ENCODE measurements around the gene TPPP.

TPPP gene

DNA sequence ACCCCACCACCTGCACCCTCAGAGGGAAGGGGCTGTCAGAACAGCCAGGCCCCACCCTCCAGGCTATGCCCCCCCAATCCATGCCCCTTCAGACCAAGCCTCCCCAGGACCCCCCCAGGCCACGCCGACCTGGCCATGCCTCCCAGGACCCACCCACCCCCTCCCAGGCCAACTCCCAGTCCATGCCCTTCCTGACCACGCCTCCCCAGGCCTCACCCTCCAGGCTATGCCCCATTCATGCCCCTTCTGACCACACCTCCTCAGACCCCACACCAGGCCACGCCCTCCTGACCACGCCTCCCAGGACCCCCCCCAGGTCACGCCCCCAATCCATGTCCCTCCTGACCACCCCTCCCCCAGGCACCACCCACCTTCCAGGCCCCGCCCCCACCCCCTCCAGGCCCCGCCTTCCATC lies 27.6 kb downstream of the TPPP start:
- no peak for DNase-seq (ENCODE audit: low spot score)

DNA sequence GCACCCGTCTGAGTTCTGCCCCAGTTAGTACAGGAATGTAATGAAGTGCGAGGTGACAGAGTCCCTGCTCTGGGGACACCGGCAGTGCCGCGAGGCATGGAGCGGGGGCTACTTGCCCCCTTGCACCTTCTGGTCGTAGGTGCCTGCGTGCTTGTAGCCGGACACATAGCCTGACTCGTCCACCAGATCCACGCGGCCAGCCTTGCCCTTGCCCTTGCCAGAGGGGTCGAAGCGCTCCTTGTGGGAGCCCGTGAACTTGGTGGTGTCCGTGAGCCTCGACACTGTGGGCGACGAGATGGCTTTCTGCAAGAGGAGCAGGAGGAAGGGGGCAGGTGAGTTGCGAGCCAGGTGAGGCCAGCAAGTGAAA lies 28.2 kb downstream of the TPPP start:
- no peak for DNase-seq (ENCODE audit: low spot score)

DNA sequence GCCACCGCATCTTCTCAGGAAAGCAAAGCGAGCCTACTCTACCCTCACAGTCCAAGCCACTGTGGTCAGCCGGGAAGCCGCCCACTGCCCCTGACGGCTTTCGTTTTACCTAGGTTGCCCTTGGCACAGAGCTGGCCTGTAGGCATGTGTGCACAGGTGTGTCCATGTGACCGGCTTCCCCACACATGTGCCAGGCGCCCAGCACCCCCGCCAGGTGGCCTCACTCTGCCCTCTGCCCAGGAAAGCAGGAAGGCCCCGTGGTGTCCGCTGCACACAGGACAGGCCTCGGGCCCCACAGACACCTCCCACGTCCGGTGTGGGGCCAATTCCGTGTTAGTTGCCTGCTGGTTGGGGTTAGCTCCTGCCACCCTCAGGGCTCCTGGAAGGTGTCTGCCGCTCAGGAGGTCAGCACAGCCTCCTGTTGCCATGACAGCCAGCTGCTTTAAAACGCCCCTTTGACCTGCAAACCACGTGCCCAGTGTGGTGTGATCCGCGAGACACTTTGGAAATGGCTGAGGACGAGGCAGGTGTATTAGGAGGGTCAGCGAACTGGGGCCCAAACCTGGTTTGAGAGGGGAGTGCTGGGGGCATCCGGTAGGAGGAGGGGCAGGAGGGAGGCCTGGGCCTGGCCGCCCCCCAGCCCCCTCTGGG lies 28.7 kb downstream of the TPPP start:
- no peak for DNase-seq (ENCODE audit: low spot score)

- DNase-seq (ENCODE audit: low spot score): no peak
These were observed 29.5 kb downstream of the TPPP start for GRCh38 chr5:663436-664342.

- DNase-seq (ENCODE audit: low spot score): no peak
These were observed 30.3 kb downstream of the TPPP start for GRCh38 chr5:662751-663435.

GRCh38 chr5:661891-662750 lies 31.0 kb downstream of the TPPP start:
- DNase-seq (ENCODE audit: low spot score): no peak

DNA sequence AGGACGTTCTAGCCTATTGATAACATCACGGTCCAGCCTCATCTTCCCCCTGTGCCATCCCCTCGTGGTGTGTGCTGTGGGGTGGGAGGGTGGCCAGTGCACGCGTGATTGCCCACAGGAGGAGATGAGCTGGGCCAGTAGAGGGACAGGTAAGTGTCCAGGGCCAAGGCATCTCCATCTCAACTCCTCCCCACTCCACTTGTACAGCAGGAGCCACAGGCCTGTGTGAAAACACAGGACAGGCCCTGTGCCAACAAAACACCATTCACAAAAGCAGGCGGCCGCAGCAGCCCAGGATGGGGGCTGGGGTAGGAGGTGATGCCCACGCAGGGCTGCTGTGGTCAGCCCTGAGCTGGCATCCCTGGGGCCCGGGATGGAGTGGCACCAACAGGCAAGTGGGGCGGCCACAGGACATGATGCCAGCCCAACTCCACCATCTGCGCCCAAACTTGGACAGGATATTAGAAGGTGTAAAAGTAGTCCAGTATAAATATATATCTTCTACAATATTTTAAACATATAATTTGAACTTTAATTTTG lies 32.6 kb downstream of the TPPP start:
- no peak for DNase-seq (ENCODE audit: low spot score)

- no peak for DNase-seq (ENCODE audit: low spot score)
These were observed 33.5 kb downstream of the TPPP start for GRCh38 chr5:659496-660263.

GRCh38 chr5:658103-658502 lies 35.0 kb downstream of the TPPP start:
- DNase-seq (ENCODE audit: low spot score): no peak

DNA sequence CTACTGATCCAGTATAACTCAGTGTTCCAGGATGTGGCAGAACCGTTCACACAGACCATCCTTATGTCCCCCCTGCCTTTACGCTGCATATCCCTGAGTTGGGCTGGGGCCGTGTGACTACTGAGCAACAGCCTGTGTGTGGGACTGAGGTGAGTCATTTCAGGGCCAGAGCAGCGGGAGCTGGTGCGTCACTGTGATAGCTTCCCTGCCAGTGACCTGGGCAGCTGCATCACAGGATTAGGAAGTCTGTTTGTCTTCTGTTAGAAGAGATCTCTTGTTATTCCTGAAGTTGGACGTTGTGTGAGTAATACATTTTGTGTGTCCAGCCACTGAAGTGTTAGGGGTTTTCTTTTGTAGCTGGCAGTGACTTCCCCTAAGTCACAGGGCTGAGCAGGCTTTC lies 35.6 kb downstream of the TPPP start:
- DNase-seq (ENCODE audit: low spot score): peak; percentile 75

DNA sequence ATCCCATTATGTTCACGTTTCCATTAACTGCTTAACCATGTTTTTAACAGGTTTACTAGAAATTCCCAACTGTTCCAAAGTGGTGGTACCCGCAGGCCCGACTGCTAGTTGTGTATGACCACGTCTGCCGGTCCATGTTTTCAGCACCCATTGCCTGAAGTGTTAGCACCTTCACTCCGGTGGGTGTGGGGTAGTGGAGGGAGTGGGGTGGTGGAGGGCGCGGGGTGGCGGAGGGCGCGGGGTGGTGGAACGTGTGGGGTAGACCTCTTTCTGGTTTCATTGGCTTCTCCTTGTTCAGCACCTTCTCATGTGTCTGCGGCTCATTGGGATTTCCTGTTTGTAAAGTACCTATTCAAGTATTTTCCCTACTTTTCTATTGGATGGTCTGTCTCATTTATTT lies 37.7 kb downstream of the TPPP start:
- no peak for DNase-seq (ENCODE audit: low spot score)

DNA sequence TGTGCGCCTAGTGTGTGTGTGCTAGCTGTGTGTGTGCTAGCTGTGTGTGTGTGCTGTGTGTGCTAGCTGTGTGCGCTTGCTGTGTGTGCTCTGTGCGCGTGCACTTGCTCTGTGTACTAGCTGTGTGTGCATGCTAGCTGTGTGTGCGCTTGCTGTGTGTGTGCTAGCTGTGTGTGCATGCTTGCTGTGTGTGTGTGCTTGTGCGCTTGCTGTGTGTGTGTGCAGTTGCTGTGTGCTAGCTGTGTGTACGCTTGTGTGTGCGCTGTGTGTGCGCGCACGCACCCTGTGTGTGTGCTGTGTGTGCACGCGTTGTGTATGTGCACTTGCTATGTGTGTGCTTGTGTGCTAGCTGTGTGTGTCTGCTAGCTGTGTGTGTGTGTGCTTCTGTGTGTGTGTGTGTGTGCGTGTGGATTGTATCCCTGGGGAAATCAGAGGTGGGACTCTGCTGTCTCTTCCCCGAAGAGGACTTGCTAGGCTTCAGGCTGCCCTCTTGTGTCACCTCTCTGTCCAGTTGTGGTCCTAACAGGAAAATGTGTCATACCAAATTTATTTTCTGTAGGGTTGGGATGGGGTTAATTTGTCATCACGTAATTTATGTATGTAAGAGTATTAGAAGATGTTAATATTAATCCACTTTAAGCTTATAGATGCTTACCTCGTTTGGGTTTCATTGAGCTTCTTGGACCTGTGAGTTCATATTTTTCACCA lies 38.9 kb downstream of the TPPP start:
- peak; percentile 44 for DNase-seq (ENCODE audit: low spot score)

GRCh38 chr5:652773-653350 lies 40.3 kb downstream of the TPPP start:
- DNase-seq (ENCODE audit: low spot score): no peak

DNA sequence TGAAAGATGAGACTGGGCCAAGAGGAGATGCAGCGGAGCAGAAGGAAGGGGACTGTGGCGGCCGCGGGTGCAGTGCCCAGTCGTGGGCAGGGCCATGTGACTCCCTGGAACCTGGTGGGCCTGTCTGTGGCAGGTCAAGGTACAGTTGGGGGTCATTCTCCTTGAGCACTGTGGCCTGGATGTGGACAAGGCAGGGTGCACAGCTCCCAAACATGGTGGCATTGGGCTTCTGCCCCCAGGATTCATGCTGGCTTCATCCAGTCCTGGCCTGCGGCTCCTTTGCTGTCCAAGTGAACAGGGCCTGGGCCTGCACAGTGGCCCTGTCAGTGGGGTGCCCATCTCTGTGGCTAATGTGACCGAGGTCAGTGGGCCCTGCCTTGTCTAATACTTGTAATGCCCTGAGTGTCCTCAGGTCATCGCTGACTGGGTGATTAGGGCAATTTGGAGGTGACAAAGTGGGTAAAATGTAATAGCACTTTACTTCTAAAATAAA lies 41.1 kb downstream of the TPPP start:
- no peak for DNase-seq (ENCODE audit: low spot score)

DNA sequence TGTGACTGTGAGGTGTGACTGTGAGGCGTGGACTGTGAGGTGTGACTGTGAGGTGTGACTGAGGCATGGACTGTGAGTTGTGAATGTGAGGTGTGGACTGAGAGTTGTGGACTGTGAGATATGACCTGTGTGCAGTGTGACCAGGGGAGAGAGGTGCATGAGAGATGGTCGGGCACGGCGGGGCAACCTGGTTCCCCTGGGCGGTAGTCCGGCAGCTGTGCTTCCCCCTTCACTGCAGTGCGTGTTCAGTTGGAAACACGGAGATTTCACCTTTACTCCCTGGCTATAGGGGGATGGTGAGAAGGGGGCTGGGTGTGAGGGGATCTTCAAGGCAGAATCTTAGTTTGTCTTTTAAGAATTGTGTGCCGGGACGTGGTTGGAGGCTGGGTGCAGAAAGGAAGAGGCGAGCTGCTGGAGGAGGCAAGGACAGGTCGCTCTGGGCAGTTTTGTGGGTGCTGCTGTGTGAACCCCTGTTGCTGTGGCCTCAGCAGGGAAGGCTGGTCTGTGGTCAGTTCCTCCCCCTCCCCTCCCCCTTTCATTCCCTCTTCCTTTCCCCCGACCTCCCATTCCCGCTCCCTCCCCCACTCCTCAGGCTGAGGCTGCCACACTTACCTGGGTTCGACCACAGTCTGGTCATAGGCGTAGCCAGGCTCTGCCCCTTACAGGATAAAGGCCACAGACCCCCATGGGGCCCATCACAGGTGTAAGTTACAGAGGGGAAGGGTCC lies 41.7 kb downstream of the TPPP start:
- DNase-seq (ENCODE audit: low spot score): no peak

DNA sequence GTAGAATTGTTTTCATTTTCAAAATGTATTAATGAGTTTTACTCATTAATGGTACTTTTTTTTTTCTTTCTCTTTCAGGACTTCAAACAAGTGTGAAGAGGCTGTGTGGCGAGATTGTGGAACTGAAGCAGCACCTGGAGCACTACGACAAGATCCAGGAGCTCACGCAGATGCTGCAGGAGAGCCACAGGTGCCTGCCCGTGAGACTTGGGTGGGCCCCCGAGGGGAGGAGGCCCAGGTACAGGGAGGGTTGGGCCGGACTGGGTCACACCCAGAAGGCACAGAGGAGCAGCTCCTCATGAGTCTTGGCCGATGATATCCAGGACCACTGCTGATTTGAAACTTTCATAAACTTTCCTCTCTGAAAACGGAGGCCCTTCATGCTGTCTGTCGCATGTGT lies 45.4 kb downstream of the TPPP start:
- DNase-seq (ENCODE audit: low spot score): no peak

DNA sequence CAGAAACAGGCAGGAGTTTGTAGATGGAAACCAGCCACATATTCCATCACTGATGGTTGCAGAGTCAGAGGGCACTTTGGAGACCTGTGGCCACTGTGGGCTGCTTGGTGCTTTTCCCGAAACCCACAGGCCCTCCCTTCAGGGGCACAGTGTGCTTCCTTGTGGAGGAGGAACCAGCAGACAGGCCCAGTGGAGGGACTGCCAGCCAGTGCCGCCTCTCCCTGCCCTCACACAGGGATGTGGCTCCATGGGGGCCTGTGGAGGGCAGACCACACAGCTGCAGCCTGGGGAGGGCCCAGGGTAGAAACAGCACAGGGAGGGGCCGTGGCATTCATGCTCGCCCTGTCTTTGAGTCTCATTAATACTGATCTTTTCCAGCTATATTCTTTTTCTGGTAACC lies 45.8 kb downstream of the TPPP start:
- DNase-seq (ENCODE audit: low spot score): no peak

GRCh38 chr5:646396-647201 lies 46.6 kb downstream of the TPPP start:
- no peak for DNase-seq (ENCODE audit: low spot score)

All from kidney capillary endothelial cell (primary cell).